GM23248 (cell line): Measurements from ENCODE around the gene ICAM1. TPM values are rescaled to one million over a fixed set of nuclear protein-coding genes. Genes with fewer than 3 reads are reported as not detected.

Experiments used
- DNase-seq: peaks from one replicate; pipeline ENCODE4 v3.0.0-alpha.2; 2015
- H2AFZ ChIP-seq: fragments of 200-600 bp; sonication (generic); 2 replicates; pipeline ENCODE4 v1.6.1; 2016; ENCODE audit warnings: antibody characterized with exemption
- H3F3A ChIP-seq: fragments of 200-600 bp; sonication (generic); 2 replicates; pipeline ENCODE4 v1.6.1; 2016; ENCODE audit warnings: mild to moderate bottlenecking, antibody characterized with exemption, mixed run types; ENCODE audit not compliant: insufficient read depth
- H3K27ac ChIP-seq: fragments of 200-600 bp; sonication (generic); 2 replicates; pipeline ENCODE4 v1.5.1; 2016; ENCODE audit warnings: mild to moderate bottlenecking
- H3K27me3 ChIP-seq: fragments of 200-600 bp; sonication (generic); replicated peaks from 2 replicates; pipeline ENCODE4 v1.6.1; 2016; ENCODE audit warnings: mild to moderate bottlenecking; ENCODE audit not compliant: insufficient read depth
- H3K36me3 ChIP-seq: fragments of 200-600 bp; sonication (generic); 2 replicates; pipeline ENCODE4 v1.6.1; 2016; ENCODE audit warnings: low read depth, mild to moderate bottlenecking
- H3K4me1 ChIP-seq: fragments of 200-600 bp; sonication (generic); 2 replicates; pipeline ENCODE4 v1.6.1; 2016; ENCODE audit warnings: mild to moderate bottlenecking; ENCODE audit not compliant: insufficient read depth
- H3K4me2 ChIP-seq: fragments of 200-600 bp; sonication (generic); one replicate; pipeline ENCODE4 v1.6.1; 2016; ENCODE audit warnings: mild to moderate bottlenecking; ENCODE audit not compliant: unreplicated experiment
- H3K4me3 ChIP-seq: fragments of 200-600 bp; sonication (generic); 2 replicates; pipeline ENCODE4 v1.5.1; 2016; ENCODE audit warnings: mild to moderate bottlenecking
- H3K79me2 ChIP-seq: fragments of 200-600 bp; sonication (generic); 2 replicates; pipeline ENCODE4 v1.6.1; 2016; ENCODE audit warnings: mild to moderate bottlenecking; ENCODE audit not compliant: insufficient read depth
- H3K9ac ChIP-seq: fragments of 200-600 bp; sonication (generic); 2 replicates; pipeline ENCODE4 v1.6.1; 2016; ENCODE audit warnings: mild to moderate bottlenecking
- H3K9me2 ChIP-seq: fragments of 200-600 bp; sonication (generic); 2 replicates; pipeline ENCODE4 v1.6.1; 2016; ENCODE audit warnings: mixed run types, mild to moderate bottlenecking, moderate library complexity; ENCODE audit not compliant: insufficient read depth
- H3K9me3 ChIP-seq: fragments of 200-600 bp; sonication (generic); one replicate; pipeline ENCODE4 v1.6.1; 2017; ENCODE audit warnings: low read depth
- H4K20me1 ChIP-seq: fragments of 200-600 bp; sonication (generic); 2 replicates; pipeline ENCODE4 v1.6.0; 2016; ENCODE audit not compliant: insufficient read depth
- EZH2 ChIP-seq: fragments of 200-600 bp; sonication (generic); IDR thresholded peaks from 2 replicates; pipeline ENCODE4 v1.6.1; 2018; ENCODE audit warnings: antibody characterized with exemption, mild to moderate bottlenecking; ENCODE audit not compliant: insufficient read depth, poor library complexity, severe bottlenecking
- EZH2phosphoT487 ChIP-seq: fragments of 200-600 bp; sonication (generic); IDR thresholded peaks from 2 replicates; pipeline ENCODE4 v1.6.1; 2018; ENCODE audit warnings: antibody characterized with exemption, moderate library complexity, mild to moderate bottlenecking, low read depth; ENCODE audit not compliant: insufficient read depth
- WGBS, 2 experiments: methylation state at CpG; one replicate each; pipeline ENCODE4 v1.1.6; 2015 to 2017; ENCODE audit warnings: low lambda C conversion rate in 2 of 2, low coverage in 1 of 2; ENCODE audit errors: missing lambda C conversion rate in 2 of 2; 5-methylcytosine and 5-hydroxymethylcytosine counted together
- in situ Hi-C: fragments of 300-500 bp; cut with MboI; formaldehyde crosslinking; loops from 2 replicates; pipeline ENCODE4 v1.15.0; 2020
- polyA plus RNA-seq: library from polyadenylated mRNA; unstranded; fragments of >200 nt; fragmentation: Nextera tagmentation; extraction: Ambion mirVana; gene quantifications from 2 replicates; pipeline ENCODE4 v1.2.1, GENCODE V29; 2016
- total RNA-seq: library from RNA; depleted of rRNA; stranded (reverse); fragments of >200 nt; shearing (Covaris generic); gene quantifications from 2 replicates; pipeline ENCODE4 v1.2.3, GENCODE V29; 2014

ICAM1 gene
- total and polyA plus RNA-seq, 2 experiments from 2014 or later: 21.6 to 23.6 TPM

DNA sequence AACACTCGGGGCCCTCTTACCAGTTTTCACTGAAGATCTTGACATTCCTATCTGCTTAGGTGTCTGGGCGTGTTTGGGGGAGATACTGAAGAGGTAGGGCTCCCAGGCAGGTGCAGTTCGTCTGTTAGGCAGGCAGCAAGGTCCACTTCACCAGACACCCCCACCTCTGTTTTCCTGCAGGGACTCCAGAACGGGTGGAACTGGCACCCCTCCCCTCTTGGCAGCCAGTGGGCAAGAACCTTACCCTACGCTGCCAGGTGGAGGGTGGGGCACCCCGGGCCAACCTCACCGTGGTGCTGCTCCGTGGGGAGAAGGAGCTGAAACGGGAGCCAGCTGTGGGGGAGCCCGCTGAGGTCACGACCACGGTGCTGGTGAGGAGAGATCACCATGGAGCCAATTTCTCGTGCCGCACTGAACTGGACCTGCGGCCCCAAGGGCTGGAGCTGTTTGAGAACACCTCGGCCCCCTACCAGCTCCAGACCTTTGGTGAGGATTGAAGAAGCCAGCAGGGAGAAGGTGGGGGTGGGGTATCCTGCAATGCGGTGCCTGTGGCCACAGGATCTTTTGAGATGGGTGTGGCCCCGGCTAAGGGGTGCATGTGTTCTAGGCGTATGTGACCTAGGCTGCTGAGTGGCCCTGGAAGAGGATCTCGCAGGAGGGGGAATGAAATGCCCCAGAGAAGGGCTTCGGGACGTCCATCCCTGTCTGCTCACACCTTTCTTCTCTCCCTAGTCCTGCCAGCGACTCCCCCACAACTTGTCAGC, 12.6 kb downstream of the ICAM1 start:
- Histone ChIP-seq H4K20me1 (no peaks in the 10 kb centered on the region), H3K4me2 (no peak overlapping the region), H3K79me2 (no peaks in the 10 kb centered on the region), H2AFZ (no peak overlapping the region), H3K9ac (no peak overlapping the region), H3K36me3 (no peaks in the 10 kb centered on the region; the same call in 1 of the 2 replicates), H3F3A (peaks cover 13% of the 10 kb centered on the region; the same call in 1 of the 2 replicates), H3K9me2 (no peaks in the 10 kb centered on the region), H3K27me3 (no peaks in the 10 kb centered on the region), H3K4me1 (no peaks in the 10 kb centered on the region), H3K4me3 (no peak overlapping the region), H3K27ac (no peak overlapping the region), H3K9me3 (no peaks in the 10 kb centered on the region)
- in situ Hi-C loops: no loop called here
- 83 to 85% methylated on average over 22 to 23 of the region's 23 CpGs for WGBS, 2 experiments
- no peak for DNase-seq
- TF ChIP-seq EZH2: no peak
- TF ChIP-seq EZH2phosphoT487: no peak

DNA sequence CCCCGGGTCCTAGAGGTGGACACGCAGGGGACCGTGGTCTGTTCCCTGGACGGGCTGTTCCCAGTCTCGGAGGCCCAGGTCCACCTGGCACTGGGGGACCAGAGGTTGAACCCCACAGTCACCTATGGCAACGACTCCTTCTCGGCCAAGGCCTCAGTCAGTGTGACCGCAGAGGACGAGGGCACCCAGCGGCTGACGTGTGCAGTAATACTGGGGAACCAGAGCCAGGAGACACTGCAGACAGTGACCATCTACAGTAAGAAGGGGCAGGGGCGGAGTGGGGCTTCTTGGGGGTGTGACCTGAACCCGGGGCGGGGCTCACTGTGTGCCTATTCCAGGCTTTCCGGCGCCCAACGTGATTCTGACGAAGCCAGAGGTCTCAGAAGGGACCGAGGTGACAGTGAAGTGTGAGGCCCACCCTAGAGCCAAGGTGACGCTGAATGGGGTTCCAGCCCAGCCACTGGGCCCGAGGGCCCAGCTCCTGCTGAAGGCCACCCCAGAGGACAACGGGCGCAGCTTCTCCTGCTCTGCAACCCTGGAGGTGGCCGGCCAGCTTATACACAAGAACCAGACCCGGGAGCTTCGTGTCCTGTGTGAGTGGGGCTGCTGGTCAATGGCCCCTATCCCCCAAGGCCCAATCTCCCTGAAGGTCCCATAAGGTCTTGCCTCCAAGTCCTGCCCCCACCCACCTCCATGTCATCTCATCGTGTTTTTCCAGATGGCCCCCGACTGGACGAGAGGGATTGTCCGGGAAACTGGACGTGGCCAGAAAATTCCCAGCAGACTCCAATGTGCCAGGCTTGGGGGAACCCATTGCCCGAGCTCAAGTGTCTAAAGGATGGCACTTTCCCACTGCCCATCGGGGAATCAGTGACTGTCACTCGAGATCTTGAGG, 13.4 kb downstream of the ICAM1 start:
- Histone ChIP-seq H3K36me3 (no peaks in the 10 kb centered on the region; the same call in 1 of the 2 replicates), H3K4me3 (no peak overlapping the region), H3F3A (0 out of 2 replicates have a peak, but pooled peaks cover 9% of the 10 kb centered on the region), H3K9me2 (no peaks in the 10 kb centered on the region), H2AFZ (no peak overlapping the region), H3K27ac (no peak overlapping the region), H3K79me2 (no peaks in the 10 kb centered on the region), H4K20me1 (no peaks in the 10 kb centered on the region), H3K9me3 (no peaks in the 10 kb centered on the region), H3K27me3 (no peaks in the 10 kb centered on the region), H3K4me1 (no peaks in the 10 kb centered on the region), H3K4me2 (no peak overlapping the region), H3K9ac (no peak overlapping the region)
- TF ChIP-seq EZH2phosphoT487 (no peak), EZH2 (no peak)
- in situ Hi-C loops: no loop called here
- DNase-seq: no peak
- 88 to 90% methylated on average over 28 to 31 of the region's 34 CpGs for WGBS, 2 experiments

DNA sequence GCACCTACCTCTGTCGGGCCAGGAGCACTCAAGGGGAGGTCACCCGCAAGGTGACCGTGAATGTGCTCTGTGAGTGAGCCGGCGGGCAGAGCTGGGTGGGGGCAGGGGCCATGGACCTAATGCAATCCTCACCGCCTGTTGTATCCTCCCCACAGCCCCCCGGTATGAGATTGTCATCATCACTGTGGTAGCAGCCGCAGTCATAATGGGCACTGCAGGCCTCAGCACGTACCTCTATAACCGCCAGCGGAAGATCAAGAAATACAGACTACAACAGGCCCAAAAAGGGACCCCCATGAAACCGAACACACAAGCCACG, 14.0 kb downstream of the ICAM1 start:
- no peak for TF ChIP-seq EZH2phosphoT487
- TF ChIP-seq EZH2: no peak
- Histone ChIP-seq H3K9me3 (no peaks in the 10 kb centered on the region), H4K20me1 (no peaks in the 10 kb centered on the region), H3K36me3 (no peaks in the 10 kb centered on the region; the same call in 1 of the 2 replicates), H2AFZ (no peak overlapping the region), H3K9ac (no peak overlapping the region), H3K27ac (no peak overlapping the region), H3K4me1 (no peaks in the 10 kb centered on the region), H3K79me2 (no peaks in the 10 kb centered on the region), H3K9me2 (no peaks in the 10 kb centered on the region), H3K4me3 (no peak overlapping the region), H3K4me2 (no peak overlapping the region), H3K27me3 (no peaks in the 10 kb centered on the region), H3F3A (0 out of 2 replicates have a peak, but pooled peaks cover 9% of the 10 kb centered on the region)
- DNase-seq: no peak
- WGBS, 2 experiments: 85 to 95% methylated on average over 7 to 13 of the region's 13 CpGs
- in situ Hi-C loops: no loop called here

DNA sequence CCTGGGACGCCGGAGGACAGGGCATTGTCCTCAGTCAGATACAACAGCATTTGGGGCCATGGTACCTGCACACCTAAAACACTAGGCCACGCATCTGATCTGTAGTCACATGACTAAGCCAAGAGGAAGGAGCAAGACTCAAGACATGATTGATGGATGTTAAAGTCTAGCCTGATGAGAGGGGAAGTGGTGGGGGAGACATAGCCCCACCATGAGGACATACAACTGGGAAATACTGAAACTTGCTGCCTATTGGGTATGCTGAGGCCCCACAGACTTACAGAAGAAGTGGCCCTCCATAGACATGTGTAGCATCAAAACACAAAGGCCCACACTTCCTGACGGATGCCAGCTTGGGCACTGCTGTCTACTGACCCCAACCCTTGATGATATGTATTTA, 14.5 kb downstream of the ICAM1 start:
- H4K20me1 ChIP-seq: no peaks in the 10 kb centered on the region
- WGBS, 2 experiments: 83% methylated on average over 4 of the region's 4 CpGs
- H3K9me2 ChIP-seq: no peaks in the 10 kb centered on the region
- TF ChIP-seq EZH2phosphoT487 (no peak), EZH2 (no peak)
- in situ Hi-C loops: no loop called here
- H3K27ac ChIP-seq: no peak overlapping the region
- no peaks in the 10 kb centered on the region for H3K4me1 ChIP-seq
- H3K4me2 ChIP-seq: no peak overlapping the region
- no peak for DNase-seq
- H3K79me2 ChIP-seq: no peaks in the 10 kb centered on the region
- H3K9ac ChIP-seq: no peak overlapping the region
- H3K9me3 ChIP-seq: no peaks in the 10 kb centered on the region
- H2AFZ ChIP-seq: no peak overlapping the region
- H3K4me3 ChIP-seq: no peak overlapping the region
- no peaks in the 10 kb centered on the region for H3K27me3 ChIP-seq
- H3F3A ChIP-seq: 0 out of 2 replicates have a peak, but pooled peaks cover 9% of the 10 kb centered on the region
- no peaks in the 10 kb centered on the region; the same call in 1 of the 2 replicates for H3K36me3 ChIP-seq
